ENCODE data around the gene PTPRG. TPM values are rescaled to one million over a fixed set of nuclear protein-coding genes. Genes with fewer than 3 reads are reported as not detected.

Gene PTPRG
- total and polyA plus RNA-seq, 2 experiments from 2014 or later = 11.5 to 39.6 TPM

GRCh38 chr3:61853912-61854311 lies 292.5 kb downstream of the PTPRG start:
- no peak overlapping the region for H3K9ac ChIP-seq
- no peak overlapping the region for H3K4me3 ChIP-seq
- no peak overlapping the region for H2AFZ ChIP-seq
- peaks cover 32% of the 10 kb centered on the region; the same call in 1 of the 2 replicates for H3K79me2 ChIP-seq (ENCODE audit: insufficient read depth)
- H3K4me2 ChIP-seq (ENCODE audit: unreplicated experiment) = no peak overlapping the region
- in situ Hi-C loops (cut with MboI) = no loop called here
- peaks cover 17% of the 10 kb centered on the region for H3F3A ChIP-seq (ENCODE audit: insufficient read depth)
- TF ChIP-seq EZH2phosphoT487 (IDR thresholded peaks at IDR 0.05; ENCODE audit: insufficient read depth, low read depth) = no peak
- no peak for TF ChIP-seq EZH2 (IDR thresholded peaks at IDR 0.05; ENCODE audit: insufficient read depth, poor library complexity, severe bottlenecking)
- H3K36me3 ChIP-seq (ENCODE audit: low read depth) = no peaks in the 10 kb centered on the region
- 0 out of 2 replicates have a peak, but pooled peaks cover 7% of the 10 kb centered on the region for H4K20me1 ChIP-seq (ENCODE audit: insufficient read depth)
- no peaks in the 10 kb centered on the region for H3K27me3 ChIP-seq (replicated peaks; ENCODE audit: insufficient read depth)
- no peaks in the 10 kb centered on the region for H3K9me2 ChIP-seq (ENCODE audit: insufficient read depth)
- no peak for DNase-seq
- H3K9me3 ChIP-seq (ENCODE audit: low read depth) = no peaks in the 10 kb centered on the region
- H3K4me1 ChIP-seq (ENCODE audit: insufficient read depth) = peaks cover 8% of the 10 kb centered on the region
- H3K27ac ChIP-seq = no peak overlapping the region
- 96 to 100% methylated on average over 2 of the region's 2 CpGs for WGBS, 2 experiments (ENCODE audit: low coverage in 1 of 2, low lambda C conversion rate in 2 of 2, missing lambda C conversion rate in 2 of 2)

- Histone ChIP-seq H3K4me1 (ENCODE audit: insufficient read depth) (no peaks in the 10 kb centered on the region), H3K4me3 (no peak overlapping the region), H3K9me3 (ENCODE audit: low read depth) (no peaks in the 10 kb centered on the region), H3F3A (ENCODE audit: insufficient read depth) (peaks cover 9% of the 10 kb centered on the region; the same call in 1 of the 2 replicates), H3K4me2 (ENCODE audit: unreplicated experiment) (no peak overlapping the region), H3K27me3 (replicated peaks; ENCODE audit: insufficient read depth) (no peaks in the 10 kb centered on the region), H3K9me2 (ENCODE audit: insufficient read depth) (no peaks in the 10 kb centered on the region), H2AFZ (no peak overlapping the region), H4K20me1 (ENCODE audit: insufficient read depth) (0 out of 2 replicates have a peak, but pooled peaks cover 7% of the 10 kb centered on the region), H3K9ac (no peak overlapping the region), H3K27ac (no peak overlapping the region), H3K79me2 (ENCODE audit: insufficient read depth) (peaks cover 39% of the 10 kb centered on the region), H3K36me3 (ENCODE audit: low read depth) (no peaks in the 10 kb centered on the region)
- in situ Hi-C loops (cut with MboI) = no loop called here
- TF ChIP-seq EZH2 (IDR thresholded peaks at IDR 0.05; ENCODE audit: insufficient read depth, poor library complexity, severe bottlenecking) = no peak
- no peak for TF ChIP-seq EZH2phosphoT487 (IDR thresholded peaks at IDR 0.05; ENCODE audit: insufficient read depth, low read depth)
- peak; percentile 16 for DNase-seq
- WGBS, 2 experiments (ENCODE audit: low coverage in 1 of 2, low lambda C conversion rate in 2 of 2, missing lambda C conversion rate in 2 of 2) = 94 to 96% methylated on average over 1 of the region's 1 CpG
Measured at GRCh38 chr3:61855211-61855610, 293.8 kb downstream of the PTPRG start.

- Histone ChIP-seq H3K79me2 (ENCODE audit: insufficient read depth) (peaks cover 36% of the 10 kb centered on the region), H3K27ac (no peak overlapping the region), H2AFZ (no peak overlapping the region), H3K9me2 (ENCODE audit: insufficient read depth) (no peaks in the 10 kb centered on the region), H4K20me1 (ENCODE audit: insufficient read depth) (0 out of 2 replicates have a peak, but pooled peaks cover 7% of the 10 kb centered on the region), H3F3A (ENCODE audit: insufficient read depth) (peaks cover 9% of the 10 kb centered on the region; the same call in 1 of the 2 replicates), H3K9me3 (ENCODE audit: low read depth) (no peaks in the 10 kb centered on the region), H3K36me3 (ENCODE audit: low read depth) (no peaks in the 10 kb centered on the region), H3K4me3 (no peak overlapping the region), H3K27me3 (replicated peaks; ENCODE audit: insufficient read depth) (no peaks in the 10 kb centered on the region), H3K4me2 (ENCODE audit: unreplicated experiment) (no peak overlapping the region), H3K9ac (no peak overlapping the region), H3K4me1 (ENCODE audit: insufficient read depth) (no peaks in the 10 kb centered on the region)
- WGBS, 2 experiments (ENCODE audit: low coverage in 1 of 2, low lambda C conversion rate in 2 of 2, missing lambda C conversion rate in 2 of 2) = 84 to 85% methylated on average over 2 of the region's 2 CpGs
- in situ Hi-C loops (cut with MboI) = no loop called here
- TF ChIP-seq EZH2 (IDR thresholded peaks at IDR 0.05; ENCODE audit: insufficient read depth, poor library complexity, severe bottlenecking) = no peak
- no peak for DNase-seq
Measured at GRCh38 chr3:61857297-61857696, 295.9 kb downstream of the PTPRG start.

GRCh38 chr3:61858054-61858453 lies 296.7 kb downstream of the PTPRG start:
- 13 to 26% methylated on average over 2 of the region's 2 CpGs for WGBS, 2 experiments (ENCODE audit: low coverage in 1 of 2, low lambda C conversion rate in 2 of 2, missing lambda C conversion rate in 2 of 2)
- no peaks in the 10 kb centered on the region for H3K9me2 ChIP-seq (ENCODE audit: insufficient read depth)
- in situ Hi-C loops (cut with MboI) = no loop called here
- H3K4me2 ChIP-seq (ENCODE audit: unreplicated experiment) = no peak overlapping the region
- no peak overlapping the region for H3K9ac ChIP-seq
- H3K4me3 ChIP-seq = no peak overlapping the region
- peaks cover 9% of the 10 kb centered on the region; the same call in 1 of the 2 replicates for H3F3A ChIP-seq (ENCODE audit: insufficient read depth)
- peak; percentile 45 for DNase-seq
- TF ChIP-seq EZH2 (IDR thresholded peaks at IDR 0.05; ENCODE audit: insufficient read depth, poor library complexity, severe bottlenecking) = no peak
- no peak for TF ChIP-seq EZH2phosphoT487 (IDR thresholded peaks at IDR 0.05; ENCODE audit: insufficient read depth, low read depth)
- no peak overlapping the region for H3K27ac ChIP-seq
- no peaks in the 10 kb centered on the region for H3K36me3 ChIP-seq (ENCODE audit: low read depth)
- H4K20me1 ChIP-seq (ENCODE audit: insufficient read depth) = 0 out of 2 replicates have a peak, but pooled peaks cover 7% of the 10 kb centered on the region
- no peaks in the 10 kb centered on the region for H3K27me3 ChIP-seq (replicated peaks; ENCODE audit: insufficient read depth)
- H3K79me2 ChIP-seq (ENCODE audit: insufficient read depth) = peaks cover 33% of the 10 kb centered on the region
- H2AFZ ChIP-seq = no peak overlapping the region
- no peaks in the 10 kb centered on the region for H3K9me3 ChIP-seq (ENCODE audit: low read depth)
- H3K4me1 ChIP-seq (ENCODE audit: insufficient read depth) = no peaks in the 10 kb centered on the region

All from GM23248 (cell line).